ENCODE results near the gene LRRC41. TPM values are rescaled to one million over a fixed set of nuclear protein-coding genes. Genes with fewer than 3 reads are reported as not detected.

LRRC41 gene
- total RNA-seq, 1 experiment from 2014 or later, result 38.1 TPM

- TF ChIP-seq ZBTB33 (IDR thresholded peaks at IDR 0.05; ENCODE audit: extremely low read depth, insufficient replicate concordance, low read length) (no peak), CTCF (IDR thresholded peaks at IDR 0.05 in 2 of 3, conservative IDR thresholded peaks at IDR 0.05 in 1 of 3; ENCODE audit: borderline replicate concordance in 1 of 3, insufficient read depth in 1 of 3, low read depth in 2 of 3, low read length in 2 of 3) (no peak), FOSL1 (IDR thresholded peaks at IDR 0.05; ENCODE audit: low read depth) (no peak), SIN3A (IDR thresholded peaks at IDR 0.05; ENCODE audit: low read depth) (no peak), CEBPB (IDR thresholded peaks at IDR 0.05; ENCODE audit: low read depth) (no peak), ATF3 (IDR thresholded peaks at IDR 0.05) (no peak)
Measured at GRCh38 chr1:46315669-46316403, 12.4 kb upstream of the LRRC41 start (continued).

GRCh38 chr1:46310321-46310720 is 6.9 kb upstream of the LRRC41 start:
- POLR2A ChIA-PET, result no interaction called here

More at GRCh38 chr1:46310321-46310720, 6.9 kb upstream of the LRRC41 start:
- ATAC-seq (no peak), DNase-seq (ENCODE audit: low read depth, low spot score) (no peak)
- Histone ChIP-seq H3K9me2 (ENCODE audit: insufficient read depth) (no peaks in the 10 kb centered on the region), H3K9me3 (ENCODE audit: control insufficient read depth in 1 of 2, insufficient read depth in 1 of 2, low read depth in 1 of 2, low read length in 2 of 2) (no peaks in the 10 kb centered on the region), H3K36me3 (ENCODE audit: control insufficient read depth in 1 of 2, insufficient read depth in 2 of 2, low read length in 2 of 2) (peaks cover 44 to 61% of the 10 kb centered on the region in 2 experiments), H3K4me3 (replicated peaks in 1 of 2; ENCODE audit: low read depth in 1 of 2, low read length in 2 of 2) (no peak overlapping the region), H2AFZ (ENCODE audit: low read depth, low read length, poor library complexity, severe bottlenecking) (no peak overlapping the region), H3K27ac (ENCODE audit: low read depth, low read length) (no peak overlapping the region), H3K9ac (ENCODE audit: low read length) (no peak overlapping the region), H4K20me1 (ENCODE audit: insufficient read depth) (peaks cover 24% of the 10 kb centered on the region; the same call in 1 of the 2 replicates), H3K4me1 (ENCODE audit: control insufficient read depth in 1 of 2, insufficient read depth in 2 of 2, low read length in 2 of 2) (no peaks in the 10 kb centered on the region; a peak in 1 of 4 replicates), H3K27me3 (ENCODE audit: insufficient read depth, low read length) (no peaks in the 10 kb centered on the region), H3K4me2 (ENCODE audit: low read length) (no peak overlapping the region), H3K79me2 (ENCODE audit: insufficient read depth, low read length) (peaks cover 61% of the 10 kb centered on the region)
- no TSS peak for BruUV-seq (replicated peaks)
- ChIA-PET CTCF (interaction anchor here (0.9 kb wide), 1 partner anchor 65 kb away, joined by 3 read pairs; no protein-coding TSS in a partner anchor), RAD21 (ENCODE audit: low non-redundant PET in 1 of 2, low total read pairs in 2 of 2, uncharacterized antibody in 2 of 2, unreplicated experiment in 2 of 2) (no interaction called here)
- intact Hi-C loops (cut with micrococcal nuclease), result no loop called here
- TF ChIP-seq CTCF (IDR thresholded peaks at IDR 0.05 in 2 of 3, conservative IDR thresholded peaks at IDR 0.05 in 1 of 3; ENCODE audit: borderline replicate concordance in 1 of 3, insufficient read depth in 1 of 3, low read depth in 2 of 3, low read length in 2 of 3) (no peak), FOSL1 (IDR thresholded peaks at IDR 0.05; ENCODE audit: low read depth) (no peak), EZH2phosphoT487 (IDR thresholded peaks at IDR 0.05; ENCODE audit: borderline replicate concordance) (no peak), EGR1 (IDR thresholded peaks at IDR 0.05; ENCODE audit: low read depth) (no peak), CBX3 (IDR thresholded peaks at IDR 0.05; ENCODE audit: low read depth) (no peak), SRF (IDR thresholded peaks at IDR 0.05; ENCODE audit: low read depth) (no peak)
